IMR-90 (cell line): ENCODE data around the gene PHC1.

Experiments used
- CEBPB ChIP-seq: IDR thresholded peaks from 2 replicates; pipeline ENCODE4 v1.6.1; 2012; ENCODE audit warnings: low read depth, low read length, improper control_type of control experiment
- FOS ChIP-seq: fragments of 150-350 bp; IDR thresholded peaks from 2 replicates; pipeline ENCODE4 v1.6.1; 2016; ENCODE audit warnings: low read depth, low read length
- MAFK ChIP-seq: IDR thresholded peaks from 2 replicates; pipeline ENCODE4 v1.6.1; 2012; ENCODE audit warnings: low read depth, low read length, improper control_type of control experiment
- MAZ ChIP-seq: IDR thresholded peaks from 2 replicates; pipeline ENCODE4 v1.6.1; 2012; ENCODE audit warnings: low read depth, mild to moderate bottlenecking, low read length, improper control_type of control experiment, moderate library complexity, borderline replicate concordance
- POLR2A ChIP-seq: IDR thresholded peaks from 2 replicates; pipeline ENCODE4 v1.6.1; 2012; ENCODE audit warnings: mild to moderate bottlenecking, low read depth, low read length
- RFX5 ChIP-seq: IDR thresholded peaks from 2 replicates; pipeline ENCODE4 v1.8.0; 2012; ENCODE audit warnings: low read depth, mild to moderate bottlenecking, low read length, moderate library complexity
- SMC3 ChIP-seq: fragments of 150-350 bp; IDR thresholded peaks from 2 replicates; pipeline ENCODE4 v1.6.1; 2016; ENCODE audit warnings: low read depth, mild to moderate bottlenecking, antibody characterized with exemption, low read length, moderate library complexity
- TF ChIP-seq, protein P1 (sequence below): conservative IDR thresholded peaks from 2 replicates; pipeline ENCODE4 v1.5.1; 2012; ENCODE audit warnings: mild to moderate bottlenecking, low read depth, low read length, improper control_type of control experiment
- TF ChIP-seq, protein P2 (sequence below): fragments of 150-350 bp; IDR thresholded peaks from 2 replicates; pipeline ENCODE4 v1.6.1; 2016; ENCODE audit warnings: low read depth, mild to moderate bottlenecking, low read length, moderate library complexity, borderline replicate concordance
- TF ChIP-seq, protein P3 (sequence below): fragments of 150-350 bp; IDR thresholded peaks from 2 replicates; pipeline ENCODE4 v1.6.1; 2017; ENCODE audit warnings: mild to moderate bottlenecking, antibody characterized with exemption, low read length, low read depth

DNA sequence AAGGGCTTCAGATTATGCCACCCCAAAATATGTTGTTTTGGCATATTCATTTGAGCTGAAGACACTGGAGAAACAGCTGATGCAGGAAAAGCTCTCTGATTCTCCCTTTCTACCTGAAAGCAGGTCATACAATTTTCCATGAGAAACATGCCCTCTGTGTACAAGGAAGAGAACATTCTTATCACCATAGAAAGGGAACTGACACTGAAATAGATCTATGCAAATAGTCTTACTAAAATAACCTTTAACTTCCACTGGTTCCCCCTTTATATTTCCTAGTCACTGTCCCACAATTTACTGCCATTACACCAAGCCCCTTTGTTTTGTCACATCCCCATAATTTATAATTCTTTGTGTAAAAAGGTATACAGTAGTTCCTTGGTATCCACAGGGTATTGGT lies 9.6 kb upstream of the PHC1 start:
- TF ChIP-seq POLR2A (no peak), MAFK (no peak), RFX5 (no peak), FOS (no peak), SMC3 (no peak), CEBPB (no peak), MAZ (no peak)
- TF ChIP-seq, protein P1, sequence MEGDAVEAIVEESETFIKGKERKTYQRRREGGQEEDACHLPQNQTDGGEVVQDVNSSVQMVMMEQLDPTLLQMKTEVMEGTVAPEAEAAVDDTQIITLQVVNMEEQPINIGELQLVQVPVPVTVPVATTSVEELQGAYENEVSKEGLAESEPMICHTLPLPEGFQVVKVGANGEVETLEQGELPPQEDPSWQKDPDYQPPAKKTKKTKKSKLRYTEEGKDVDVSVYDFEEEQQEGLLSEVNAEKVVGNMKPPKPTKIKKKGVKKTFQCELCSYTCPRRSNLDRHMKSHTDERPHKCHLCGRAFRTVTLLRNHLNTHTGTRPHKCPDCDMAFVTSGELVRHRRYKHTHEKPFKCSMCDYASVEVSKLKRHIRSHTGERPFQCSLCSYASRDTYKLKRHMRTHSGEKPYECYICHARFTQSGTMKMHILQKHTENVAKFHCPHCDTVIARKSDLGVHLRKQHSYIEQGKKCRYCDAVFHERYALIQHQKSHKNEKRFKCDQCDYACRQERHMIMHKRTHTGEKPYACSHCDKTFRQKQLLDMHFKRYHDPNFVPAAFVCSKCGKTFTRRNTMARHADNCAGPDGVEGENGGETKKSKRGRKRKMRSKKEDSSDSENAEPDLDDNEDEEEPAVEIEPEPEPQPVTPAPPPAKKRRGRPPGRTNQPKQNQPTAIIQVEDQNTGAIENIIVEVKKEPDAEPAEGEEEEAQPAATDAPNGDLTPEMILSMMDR: no peak
- TF ChIP-seq, protein P2, sequence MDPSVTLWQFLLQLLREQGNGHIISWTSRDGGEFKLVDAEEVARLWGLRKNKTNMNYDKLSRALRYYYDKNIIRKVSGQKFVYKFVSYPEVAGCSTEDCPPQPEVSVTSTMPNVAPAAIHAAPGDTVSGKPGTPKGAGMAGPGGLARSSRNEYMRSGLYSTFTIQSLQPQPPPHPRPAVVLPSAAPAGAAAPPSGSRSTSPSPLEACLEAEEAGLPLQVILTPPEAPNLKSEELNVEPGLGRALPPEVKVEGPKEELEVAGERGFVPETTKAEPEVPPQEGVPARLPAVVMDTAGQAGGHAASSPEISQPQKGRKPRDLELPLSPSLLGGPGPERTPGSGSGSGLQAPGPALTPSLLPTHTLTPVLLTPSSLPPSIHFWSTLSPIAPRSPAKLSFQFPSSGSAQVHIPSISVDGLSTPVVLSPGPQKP: no peak
- TF ChIP-seq, protein P3, sequence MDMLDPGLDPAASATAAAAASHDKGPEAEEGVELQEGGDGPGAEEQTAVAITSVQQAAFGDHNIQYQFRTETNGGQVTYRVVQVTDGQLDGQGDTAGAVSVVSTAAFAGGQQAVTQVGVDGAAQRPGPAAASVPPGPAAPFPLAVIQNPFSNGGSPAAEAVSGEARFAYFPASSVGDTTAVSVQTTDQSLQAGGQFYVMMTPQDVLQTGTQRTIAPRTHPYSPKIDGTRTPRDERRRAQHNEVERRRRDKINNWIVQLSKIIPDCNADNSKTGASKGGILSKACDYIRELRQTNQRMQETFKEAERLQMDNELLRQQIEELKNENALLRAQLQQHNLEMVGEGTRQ: no peak
